Measurements from ENCODE around the gene ZNF710. TPM values are rescaled to one million over a fixed set of nuclear protein-coding genes. Genes with fewer than 3 reads are reported as not detected.
"Not testable (repeated sequence)": the region's sequence is repeated elsewhere in the genome, so short reads cannot be mapped to it uniquely, and the experiment has no call there.

Gene ZNF710
- total RNA-seq, 1 donor from 2014 or later: 14.3 TPM

DNA sequence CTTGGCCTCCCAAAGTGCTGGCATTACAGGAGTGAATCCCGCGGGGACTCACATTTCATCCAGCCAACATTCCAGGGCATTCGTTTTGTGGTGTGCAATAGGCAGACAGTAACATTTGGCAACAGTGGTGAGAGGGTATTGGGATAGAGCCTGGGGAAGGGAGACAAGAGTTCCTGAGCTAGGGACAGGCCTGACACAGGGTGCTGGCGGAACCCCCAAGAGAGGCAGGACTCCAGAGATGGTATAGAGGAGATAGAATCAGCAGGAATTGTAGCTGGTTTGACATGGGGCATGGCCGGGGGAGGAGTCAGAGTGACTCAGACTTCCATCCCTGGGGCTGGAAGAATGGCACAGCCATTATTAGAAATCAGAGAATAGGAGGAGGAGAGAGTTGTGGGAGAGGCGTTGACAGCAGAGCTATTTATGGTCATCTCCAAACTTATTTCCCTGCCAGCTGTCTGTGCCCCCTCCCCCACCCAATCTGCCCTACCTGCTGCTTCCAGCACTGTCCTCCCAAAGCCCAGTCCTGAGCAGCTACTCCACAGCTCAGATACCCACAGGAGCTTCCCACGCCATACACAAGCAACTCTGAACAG lies 105.5 kb downstream of the ZNF710 start:
- DNase-seq: no peak

GRCh38 chr15:90108038-90108437 lies 106.9 kb downstream of the ZNF710 start:
- not testable (repeated sequence) for DNase-seq

GRCh38 chr15:90109163-90109751 lies 108.1 kb downstream of the ZNF710 start:
- not testable (repeated sequence) for DNase-seq

DNA sequence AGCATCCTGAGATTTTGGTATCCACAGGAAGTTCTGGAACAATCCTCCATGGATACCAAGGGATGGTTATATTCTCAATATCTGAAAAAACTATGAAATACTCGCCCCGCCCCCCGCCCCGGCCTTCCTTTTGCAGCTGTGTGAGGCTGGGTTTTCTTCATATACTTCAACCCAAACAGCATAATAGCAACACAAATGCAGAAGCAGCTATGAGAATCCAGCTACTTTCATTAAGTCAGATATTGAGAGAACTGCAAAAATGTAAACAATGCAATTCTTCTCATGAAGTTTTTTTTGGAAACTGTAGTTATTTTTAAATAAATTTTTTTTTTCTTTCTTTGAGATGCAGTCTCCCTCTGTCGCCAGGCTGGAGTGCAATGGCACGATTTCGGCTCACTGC lies 112.0 kb downstream of the ZNF710 start:
- no peak for DNase-seq

- no peak for DNase-seq
These were observed 113.4 kb downstream of the ZNF710 start for GRCh38 chr15:90114451-90114901.

GRCh38 chr15:90115783-90116182 lies 114.7 kb downstream of the ZNF710 start:
- DNase-seq: no peak

DNA sequence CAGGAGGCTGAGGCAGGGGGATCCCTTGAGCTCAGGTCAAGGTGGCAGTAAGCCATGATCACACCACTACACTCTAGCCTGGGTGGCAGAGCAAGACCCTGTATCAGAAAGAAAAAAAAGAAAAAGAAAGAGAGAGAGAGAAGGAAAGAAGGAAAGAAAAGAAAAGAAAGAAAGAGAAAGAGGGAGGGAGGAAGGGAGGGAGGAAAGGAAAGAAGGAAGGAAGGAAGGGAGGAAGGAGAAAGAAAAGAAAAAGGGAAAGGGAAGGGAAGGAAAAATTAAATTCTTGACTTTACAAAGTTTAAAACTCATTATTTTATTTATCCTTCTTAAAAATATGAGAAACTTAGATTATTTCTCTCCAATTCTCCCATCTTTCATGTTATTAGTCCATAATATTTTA lies 118.2 kb downstream of the ZNF710 start:
- no peak for DNase-seq

DNA sequence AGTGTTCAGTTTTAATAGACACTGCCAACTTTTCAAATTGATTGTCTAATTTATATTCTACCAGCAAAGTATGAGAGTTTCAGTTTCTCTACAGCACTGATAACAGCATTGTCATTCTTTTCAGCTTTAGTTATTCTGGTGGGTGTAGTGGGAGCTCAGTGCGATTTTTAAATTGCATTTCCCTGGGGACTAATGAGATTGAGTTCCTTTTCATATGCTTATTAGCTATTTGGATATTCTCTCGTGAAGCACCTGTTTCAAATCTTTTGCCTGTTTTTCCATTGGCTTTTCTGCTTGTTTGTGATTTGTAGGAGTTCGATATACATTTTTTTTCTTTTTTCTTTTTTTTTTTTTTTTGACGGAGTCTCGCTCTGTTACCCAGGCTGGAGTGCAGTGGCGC lies 120.0 kb downstream of the ZNF710 start:
- DNase-seq: no peak

- no peak for DNase-seq
These were observed 123.4 kb downstream of the ZNF710 start for GRCh38 chr15:90124507-90124906.

DNA sequence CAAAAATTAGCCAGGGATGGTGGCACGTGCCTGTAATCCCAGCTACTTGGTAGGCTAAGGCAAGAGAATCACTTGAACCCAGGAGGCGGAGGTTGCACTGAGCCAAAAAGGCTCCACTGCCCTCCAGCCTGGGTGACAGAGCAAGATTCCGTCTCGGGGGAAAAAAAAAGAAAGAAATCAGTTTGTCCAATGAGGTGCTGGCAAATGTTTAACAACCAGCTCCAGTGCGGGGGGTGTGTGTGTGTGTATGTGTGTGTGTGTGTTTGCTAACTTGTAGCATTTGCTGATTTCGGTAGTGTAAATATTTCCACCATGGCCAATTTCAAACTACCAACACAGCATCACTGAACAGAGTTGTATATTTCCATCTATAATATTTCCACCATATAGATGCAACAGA lies 124.9 kb downstream of the ZNF710 start:
- no peak for DNase-seq

DNA sequence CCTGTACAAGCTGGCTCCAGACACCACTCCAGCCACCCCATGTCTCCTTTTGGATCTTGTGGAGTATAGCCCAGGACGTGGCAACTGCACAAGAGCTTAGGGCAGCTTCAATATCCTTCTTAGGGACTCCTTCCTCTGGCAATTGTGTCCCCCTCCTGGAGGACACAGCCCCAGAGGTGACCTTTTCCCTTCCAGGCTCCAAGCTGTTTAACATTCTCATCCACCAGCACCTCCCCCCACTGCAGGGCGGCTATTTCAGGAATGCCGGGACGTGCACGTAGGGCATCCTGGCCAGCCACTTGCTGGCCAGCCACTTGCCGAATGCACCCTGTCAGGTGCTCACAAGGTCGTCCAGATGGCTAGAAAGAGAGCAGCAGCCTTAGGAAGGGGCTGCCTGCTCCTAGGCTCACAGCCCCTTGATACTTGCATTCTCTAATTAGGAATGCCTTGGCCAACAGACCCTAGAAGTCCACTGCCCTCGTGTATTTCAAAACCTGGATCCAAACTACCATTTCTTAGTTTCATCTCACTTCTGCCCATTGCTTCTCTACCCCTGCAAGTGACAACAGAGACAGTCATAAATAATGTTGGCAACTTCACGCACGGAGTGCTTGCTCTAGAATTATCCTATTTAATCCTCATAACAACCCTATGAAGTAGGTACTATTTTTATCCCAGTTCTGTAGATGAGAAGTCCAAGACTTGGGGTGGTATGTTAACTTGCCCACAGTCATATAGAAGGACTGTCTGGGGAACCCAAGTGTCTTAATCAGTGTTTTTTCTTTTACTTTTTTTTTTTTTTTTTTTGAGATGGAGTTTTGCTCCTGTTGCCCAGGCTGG lies 125.7 kb downstream of the ZNF710 start:
- DNase-seq: no peak

DNA sequence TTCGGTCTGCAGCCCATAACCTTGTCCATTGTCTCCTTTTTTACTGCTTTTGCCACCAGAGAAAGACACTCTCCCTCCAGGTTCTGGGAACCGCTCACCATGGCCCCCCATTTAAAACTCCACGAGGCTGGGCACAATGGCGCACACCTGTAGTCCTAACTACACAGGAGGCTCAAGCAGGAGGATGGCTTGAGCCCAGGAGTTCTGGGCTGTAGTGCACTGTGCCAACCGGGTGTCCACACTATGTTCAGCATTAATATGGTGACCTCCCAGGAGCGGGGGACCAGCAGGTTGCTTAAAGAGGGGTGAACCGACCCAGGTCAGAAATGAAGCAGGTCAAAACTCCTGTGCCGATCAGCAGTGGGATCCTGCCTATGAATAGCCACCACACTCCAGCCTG lies 129.2 kb downstream of the ZNF710 start:
- DNase-seq: no peak

Small RNA genes within 50 kb of the gene (small RNA-seq; reads per million reads assigned to genes)
- gene MIR3174 (0.23 reads per million), gene RF00066 (not detected)

Other genes starting within 250 kb of the ZNF710 start
- gene MESP2, start 225.0 kb upstream of the ZNF710 start, total RNA-seq: not detected
- 0.16 TPM for gene ANPEP, start 186.5 kb upstream of the ZNF710 start, total RNA-seq
- gene AP3S2, start 107.3 kb upstream of the ZNF710 start, total RNA-seq: 47.7 TPM
- 15.9 TPM for gene ARPIN, start 88.4 kb upstream of the ZNF710 start, total RNA-seq
- gene IDH2, start 101.1 kb downstream of the ZNF710 start, total RNA-seq: 65.7 TPM
- 36.3 TPM for gene SEMA4B, start 200.0 kb downstream of the ZNF710 start, total RNA-seq
- 2.7 TPM for gene CIB1, start 232.6 kb downstream of the ZNF710 start, total RNA-seq
- 9.7 TPM for gene GDPGP1, start 232.9 kb downstream of the ZNF710 start, total RNA-seq
- 0.31 TPM for gene TTLL13, start 248.2 kb downstream of the ZNF710 start, total RNA-seq